ENCODE results near the gene ARRDC1. TPM values are rescaled to one million over a fixed set of nuclear protein-coding genes. Genes with fewer than 3 reads are reported as not detected.

ARRDC1 gene
- polyA plus RNA-seq, 1 experiment, result 46.1 TPM

DNA sequence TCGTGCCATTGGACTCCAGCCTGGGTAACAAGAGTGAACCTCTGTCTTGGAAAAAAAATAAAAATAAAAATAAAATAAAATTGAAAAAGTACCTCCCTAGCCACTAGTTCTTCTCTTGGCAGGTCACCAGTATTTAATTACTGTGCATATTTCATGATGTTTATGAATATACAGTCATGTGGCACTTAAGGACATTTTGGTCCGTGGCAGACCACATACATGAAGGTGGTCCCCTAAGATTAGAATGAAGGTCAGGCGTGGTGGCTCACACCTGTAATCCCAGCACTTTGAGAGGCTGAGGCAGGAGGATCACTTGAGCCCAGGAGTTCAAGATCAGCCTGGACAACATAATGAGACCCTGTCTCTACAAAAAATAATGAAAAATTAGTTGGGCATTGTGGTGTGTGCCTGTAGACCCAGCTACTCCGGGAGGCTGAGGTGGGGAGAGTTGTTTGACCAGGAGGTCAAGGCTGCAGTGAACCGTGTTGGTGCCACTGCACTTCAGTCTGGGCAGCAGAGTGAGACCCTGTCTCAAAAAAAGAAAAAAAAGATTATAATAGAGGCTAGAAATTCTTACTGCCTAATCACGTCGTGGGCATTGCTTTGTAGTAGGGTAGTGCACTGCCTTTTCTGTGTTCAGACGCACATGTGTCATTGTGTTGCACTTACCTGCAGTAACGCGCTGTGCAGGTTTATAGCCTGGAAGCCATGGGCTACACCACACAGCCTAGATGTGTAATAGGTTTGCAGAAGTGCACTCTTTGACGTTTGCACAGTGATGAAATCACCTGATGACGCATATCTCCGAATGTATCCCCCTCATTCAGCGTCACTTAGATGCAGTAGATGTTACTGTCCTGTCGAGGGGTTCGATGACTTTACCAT lies 26.1 kb downstream of the ARRDC1 start:
- H3K27me3 ChIP-seq (ENCODE audit: control insufficient read depth, insufficient read depth, low read length), result no peaks in the 10 kb centered on the region
- no peak overlapping the region for H3K4me3 ChIP-seq (ENCODE audit: low read depth, low read length)
- no peak for DNase-seq (ENCODE audit: low read depth)
- TF ChIP-seq, protein P1, sequence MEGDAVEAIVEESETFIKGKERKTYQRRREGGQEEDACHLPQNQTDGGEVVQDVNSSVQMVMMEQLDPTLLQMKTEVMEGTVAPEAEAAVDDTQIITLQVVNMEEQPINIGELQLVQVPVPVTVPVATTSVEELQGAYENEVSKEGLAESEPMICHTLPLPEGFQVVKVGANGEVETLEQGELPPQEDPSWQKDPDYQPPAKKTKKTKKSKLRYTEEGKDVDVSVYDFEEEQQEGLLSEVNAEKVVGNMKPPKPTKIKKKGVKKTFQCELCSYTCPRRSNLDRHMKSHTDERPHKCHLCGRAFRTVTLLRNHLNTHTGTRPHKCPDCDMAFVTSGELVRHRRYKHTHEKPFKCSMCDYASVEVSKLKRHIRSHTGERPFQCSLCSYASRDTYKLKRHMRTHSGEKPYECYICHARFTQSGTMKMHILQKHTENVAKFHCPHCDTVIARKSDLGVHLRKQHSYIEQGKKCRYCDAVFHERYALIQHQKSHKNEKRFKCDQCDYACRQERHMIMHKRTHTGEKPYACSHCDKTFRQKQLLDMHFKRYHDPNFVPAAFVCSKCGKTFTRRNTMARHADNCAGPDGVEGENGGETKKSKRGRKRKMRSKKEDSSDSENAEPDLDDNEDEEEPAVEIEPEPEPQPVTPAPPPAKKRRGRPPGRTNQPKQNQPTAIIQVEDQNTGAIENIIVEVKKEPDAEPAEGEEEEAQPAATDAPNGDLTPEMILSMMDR (IDR thresholded peaks at IDR 0.05; ENCODE audit: insufficient read depth, low read depth, low read length), result no peak
- ChIA-PET CTCF (interaction anchor here (1.1 to 1.5 kb wide), 2 partner anchors 17 to 18 kb away, joined by 3 to 4 read pairs; no protein-coding TSS in a partner anchor), POLR2A (no interaction called here)
- peaks cover 2% of the 10 kb centered on the region; the same call in 1 of the 2 replicates for H3K36me3 ChIP-seq (ENCODE audit: control insufficient read depth, insufficient read depth, low read length)

DNA sequence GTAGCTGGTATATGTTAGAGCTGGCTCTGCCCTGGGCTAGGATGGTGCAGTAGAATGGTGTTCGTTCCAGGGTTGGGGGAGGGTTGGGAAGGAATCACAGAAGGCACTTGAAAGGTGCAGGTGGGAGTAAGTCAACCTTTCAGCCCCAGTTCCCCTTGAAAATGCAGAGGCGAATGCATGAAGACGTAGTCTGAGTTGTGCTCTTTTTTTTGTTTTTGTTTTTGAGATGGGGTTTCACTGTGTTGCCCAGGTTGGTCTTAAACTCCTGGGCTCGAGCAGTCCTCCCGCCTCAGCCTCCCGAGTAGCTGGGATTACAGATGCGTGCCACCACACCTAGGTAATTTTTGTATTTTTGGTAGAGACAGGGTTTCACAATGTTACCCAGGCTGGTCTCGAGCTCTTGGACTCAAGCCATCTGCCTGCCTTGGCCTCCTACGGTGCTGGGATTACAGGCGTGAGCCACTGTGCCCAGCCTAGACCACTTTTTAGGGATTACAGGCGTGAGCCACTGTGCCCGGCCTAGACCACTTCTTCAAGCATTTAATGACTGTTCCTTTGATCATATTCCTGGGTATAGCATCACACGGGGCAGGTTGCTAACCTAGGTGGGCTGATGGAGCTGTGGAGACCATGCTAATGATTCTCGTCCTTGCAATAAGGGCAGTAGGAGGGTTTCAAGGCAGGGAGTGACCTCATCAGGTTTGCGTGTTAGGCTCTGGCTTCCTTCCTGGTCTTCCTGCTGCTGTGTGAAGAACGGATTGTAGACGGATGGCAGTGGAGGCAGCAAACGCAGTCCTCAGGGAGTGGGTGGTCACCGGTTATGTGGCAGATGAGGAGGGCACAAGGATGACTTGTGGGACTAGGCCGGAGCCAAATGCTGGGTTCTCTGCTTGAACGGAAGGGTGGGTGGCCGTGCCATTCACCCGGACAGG lies 27.0 kb downstream of the ARRDC1 start:
- no peak for DNase-seq (ENCODE audit: low read depth)
- TF ChIP-seq, protein P1 (IDR thresholded peaks at IDR 0.05; ENCODE audit: insufficient read depth, low read depth, low read length), result no peak
- H3K27me3 ChIP-seq (ENCODE audit: control insufficient read depth, insufficient read depth, low read length), result no peaks in the 10 kb centered on the region
- ChIA-PET CTCF (interaction anchor here (1.1 to 1.5 kb wide), 2 partner anchors 16 to 17 kb away, joined by 3 to 4 read pairs; no protein-coding TSS in a partner anchor), POLR2A (no interaction called here)
- H3K4me3 ChIP-seq (ENCODE audit: low read depth, low read length), result no peak overlapping the region
- peaks cover 2% of the 10 kb centered on the region; the same call in 1 of the 2 replicates for H3K36me3 ChIP-seq (ENCODE audit: control insufficient read depth, insufficient read depth, low read length)

DNA sequence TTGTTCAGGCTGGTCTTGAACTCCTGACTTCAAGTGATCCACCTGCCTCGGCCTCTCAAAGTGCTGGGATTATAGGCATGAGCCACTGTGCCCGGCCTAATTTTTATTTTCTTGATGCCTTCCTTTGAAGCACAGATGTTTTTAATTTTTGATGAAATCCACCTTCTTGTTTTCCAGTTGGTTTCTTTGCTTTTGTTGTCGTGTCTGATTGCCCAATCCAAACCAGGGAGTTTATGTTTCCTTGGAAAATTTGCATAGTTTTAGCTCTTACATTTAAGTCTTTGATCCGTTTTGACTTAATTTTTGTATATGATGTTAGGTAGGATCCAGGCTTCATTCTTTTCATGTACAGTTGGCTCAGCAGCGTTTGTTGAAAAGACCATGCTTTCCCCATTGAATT lies 28.5 kb downstream of the ARRDC1 start:
- ChIA-PET POLR2A (no interaction called here), CTCF (interaction anchor here (0.6 kb wide), 1 partner anchor 166 kb away, joined by 3 read pairs; no protein-coding TSS in a partner anchor)
- Histone ChIP-seq H3K36me3 (ENCODE audit: control insufficient read depth, insufficient read depth, low read length) (no peaks in the 10 kb centered on the region), H3K4me3 (ENCODE audit: low read depth, low read length) (no peak overlapping the region), H3K27me3 (ENCODE audit: control insufficient read depth, insufficient read depth, low read length) (no peaks in the 10 kb centered on the region)
- TF ChIP-seq, protein P1 (IDR thresholded peaks at IDR 0.05; ENCODE audit: insufficient read depth, low read depth, low read length), result no peak
- no peak for DNase-seq (ENCODE audit: low read depth)

DNA sequence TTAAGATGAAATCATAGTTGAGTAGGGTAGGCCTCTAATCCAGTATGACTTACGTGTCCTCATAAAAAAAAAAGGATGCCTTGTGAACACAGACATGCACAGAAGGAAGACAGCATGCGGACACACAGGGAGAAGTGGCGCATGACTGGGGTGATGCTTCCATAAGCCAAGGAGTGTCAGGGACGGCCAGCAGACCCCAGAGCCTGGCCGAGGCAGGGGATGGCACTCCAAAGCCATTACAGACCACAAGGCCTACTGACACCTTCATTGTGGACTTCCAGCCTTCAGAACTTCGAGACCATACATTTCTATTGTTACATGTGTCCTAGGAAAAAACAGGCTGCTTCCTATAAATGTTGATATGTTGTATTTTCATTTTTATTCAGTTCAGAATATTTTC lies 33.2 kb downstream of the ARRDC1 start:
- TF ChIP-seq, protein P1 (IDR thresholded peaks at IDR 0.05; ENCODE audit: insufficient read depth, low read depth, low read length), result no peak
- CTCF ChIA-PET, result no interaction called here
- POLR2A ChIA-PET, result no interaction called here
- no peak overlapping the region for H3K4me3 ChIP-seq (ENCODE audit: low read depth, low read length)
- H3K27me3 ChIP-seq (ENCODE audit: control insufficient read depth, insufficient read depth, low read length), result no peaks in the 10 kb centered on the region
- peaks cover 3% of the 10 kb centered on the region for H3K36me3 ChIP-seq (ENCODE audit: control insufficient read depth, insufficient read depth, low read length)
- no peak for DNase-seq (ENCODE audit: low read depth)

All from BJ (cell line).